Epithelial cell of esophagus (primary cell): ENCODE measurements around the gene FAM118A.
A peak's percentile ranks its signal among the peaks of the same experiment; 100 is the strongest.
"Not testable (repeated sequence)": the region's sequence is repeated elsewhere in the genome, so short reads cannot be mapped to it uniquely, and the experiment has no call there.

ENCODE experiments used
- DNase-seq: peaks from one replicate; pipeline ENCODE4 v3.0.0; 2010; ENCODE audit warnings: low read depth
- H3K4me3 ChIP-seq: 2 replicates; pipeline ENCODE4 v1.5.1; 2011; ENCODE audit warnings: mild to moderate bottlenecking, low read length, control low read depth
- CTCF ChIP-seq: IDR thresholded peaks from 2 replicates; pipeline ENCODE4 v1.5.1; 2011; ENCODE audit warnings: low read depth, mild to moderate bottlenecking, low read length, control low read depth, inconsistent platforms; ENCODE audit not compliant: insufficient read depth; ENCODE audit errors: missing control alignments

The FAM118A gene

GRCh38 chr22:45322873-45323525, 13.3 kb downstream of the FAM118A start:
- no peak for TF ChIP-seq CTCF
- H3K4me3 ChIP-seq: no peak overlapping the region
- DNase-seq: no peak

DNA sequence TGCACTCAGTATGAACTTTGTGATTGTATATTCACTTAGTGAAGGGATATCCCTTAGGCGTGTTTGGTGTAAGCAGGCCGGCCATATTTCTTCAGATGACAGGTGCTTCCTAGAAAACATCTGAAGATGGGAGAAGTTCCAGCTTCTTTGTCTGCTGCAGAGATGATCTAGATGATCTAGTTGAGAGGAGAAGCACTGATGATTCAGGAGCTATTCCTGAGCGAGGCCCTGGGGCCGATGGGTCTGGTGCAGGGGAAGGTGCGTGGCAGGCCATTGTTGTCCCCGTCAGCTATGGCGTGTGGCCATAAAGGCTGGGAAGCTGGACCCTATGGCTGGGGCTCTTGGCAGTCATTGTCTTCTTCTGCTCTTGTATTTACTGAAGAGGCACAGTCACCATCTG, 14.0 kb downstream of the FAM118A start:
- no peak for DNase-seq
- H3K4me3 ChIP-seq: no peak overlapping the region
- TF ChIP-seq CTCF: no peak

- no peak for TF ChIP-seq CTCF
- DNase-seq: peak; percentile 60
- H3K4me3 ChIP-seq: no peak overlapping the region
Observed at GRCh38 chr22:45324311-45324711, 14.6 kb downstream of the FAM118A start.

DNA sequence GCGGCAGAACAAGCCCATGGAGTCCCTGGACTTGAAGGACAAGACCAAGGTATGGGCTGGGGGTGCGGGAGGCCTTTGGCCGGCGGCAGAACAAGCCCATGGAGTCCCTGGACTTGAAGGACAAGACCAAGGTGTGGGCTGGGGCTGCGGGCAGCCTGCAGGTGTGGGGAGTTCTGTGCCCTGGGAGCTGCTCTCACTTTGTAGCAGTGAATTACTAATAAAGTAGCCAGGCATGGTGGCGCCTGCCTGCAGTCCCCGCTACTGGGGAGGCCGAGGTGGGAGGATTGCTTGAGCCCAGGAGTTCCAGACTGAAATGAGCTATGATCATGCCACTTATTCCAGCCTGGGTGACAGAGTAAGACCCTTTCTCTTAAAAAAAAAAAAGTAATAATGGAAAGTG, 18.5 kb downstream of the FAM118A start:
- not testable (repeated sequence) for DNase-seq, H3K4me3 ChIP-seq

GRCh38 chr22:45328822-45329529, 19.2 kb downstream of the FAM118A start:
- DNase-seq: no peak
- no peak for TF ChIP-seq CTCF
- no peak overlapping the region for H3K4me3 ChIP-seq

GRCh38 chr22:45329530-45329936, 19.8 kb downstream of the FAM118A start:
- no peak for TF ChIP-seq CTCF
- no peak overlapping the region for H3K4me3 ChIP-seq
- no peak for DNase-seq

GRCh38 chr22:45330548-45330947, 20.8 kb downstream of the FAM118A start:
- no peak for DNase-seq
- TF ChIP-seq CTCF: no peak
- H3K4me3 ChIP-seq: no peak overlapping the region
